ENCODE results near the gene LMF1. TPM values are rescaled to one million over a fixed set of nuclear protein-coding genes. Genes with fewer than 3 reads are reported as not detected.
"Not testable (repeated sequence)": the region's sequence is repeated elsewhere in the genome, so short reads cannot be mapped to it uniquely, and the experiment has no call there.

LMF1 gene
- polyA plus RNA-seq, 10 donors, result 7.7 to 13.5 (median 10.4) TPM

- no peak for DNase-seq
These were observed 120.1 kb downstream of the LMF1 start for GRCh38 chr16:850668-851067.

GRCh38 chr16:848510-849253 lies 122.1 kb downstream of the LMF1 start:
- DNase-seq, result no peak

DNA sequence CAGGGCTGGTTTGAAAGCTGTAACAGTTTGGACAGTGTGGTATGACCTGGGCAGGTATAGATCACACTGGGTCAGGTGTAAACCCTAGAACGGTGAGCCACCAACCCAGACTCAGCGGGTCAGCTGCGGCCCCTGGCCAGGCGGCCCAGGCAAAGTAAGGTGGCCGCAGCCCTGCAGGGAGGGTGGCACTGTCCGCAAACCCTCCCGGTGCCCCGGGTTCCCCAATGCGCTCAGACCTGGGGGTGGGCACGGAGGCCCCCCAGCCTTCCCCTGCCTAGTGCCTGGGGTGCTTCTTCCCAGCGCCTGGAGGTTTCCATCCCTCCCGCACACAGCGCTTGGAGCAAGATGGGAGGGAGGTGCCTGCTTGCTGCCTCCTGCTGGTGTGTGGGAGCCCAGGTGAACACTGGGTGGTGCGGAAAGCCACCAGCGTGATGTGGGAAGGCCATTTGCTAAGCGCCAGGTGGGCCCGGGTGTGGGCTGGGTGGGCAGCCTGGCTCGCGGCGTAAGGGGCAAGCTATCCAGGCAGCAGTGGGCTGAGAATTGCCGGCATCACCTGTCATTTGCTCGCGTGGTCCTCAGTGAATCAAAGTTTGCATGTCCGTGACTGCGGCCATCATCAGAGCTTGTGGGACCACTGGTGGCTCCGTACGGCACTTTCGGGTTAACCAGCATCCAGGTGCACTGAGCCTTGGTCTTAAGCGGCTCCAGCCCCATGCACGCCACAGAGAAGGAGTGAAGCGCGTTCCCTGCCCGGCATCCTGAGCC lies 122.9 kb downstream of the LMF1 start:
- DNase-seq, result no peak

DNA sequence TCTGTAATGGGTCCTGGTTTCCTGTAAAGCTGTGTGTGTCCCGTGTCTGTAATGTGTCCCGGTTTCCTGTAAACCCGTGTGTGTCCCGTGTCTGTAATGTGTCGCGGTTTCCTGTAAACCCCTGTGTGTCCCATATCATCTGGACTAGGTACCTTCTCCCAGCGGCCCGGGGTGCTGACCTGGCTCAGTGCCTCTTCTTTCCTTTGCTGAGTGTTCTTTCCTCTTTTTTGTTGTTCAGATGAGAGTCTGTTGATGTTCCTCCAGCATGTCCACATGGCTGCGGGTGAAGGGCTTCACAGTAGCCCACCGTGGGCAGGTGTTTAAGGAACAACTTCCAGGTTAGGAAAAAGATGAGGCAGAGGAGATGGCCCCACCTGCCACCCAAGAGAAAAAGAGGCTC lies 123.6 kb downstream of the LMF1 start:
- DNase-seq, result no peak

DNA sequence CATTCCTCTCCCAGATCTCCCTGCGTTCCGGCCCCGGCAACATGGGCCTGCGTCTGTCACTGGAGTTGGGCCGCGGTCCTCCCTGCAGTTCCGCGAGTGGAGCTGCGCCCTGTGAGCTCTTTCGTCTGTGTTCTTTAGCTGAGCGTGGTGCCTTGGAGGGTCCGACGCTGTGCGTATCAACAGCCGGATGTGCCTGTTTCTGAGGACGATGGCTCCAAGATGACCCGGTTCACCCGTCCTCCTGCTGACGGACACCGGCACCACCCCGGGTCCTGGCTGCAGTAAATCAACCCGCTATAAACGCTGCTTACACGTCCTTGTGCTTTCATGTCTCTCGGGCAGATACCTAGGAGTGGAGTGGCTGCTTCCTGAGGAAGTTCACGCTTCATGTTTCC lies 125.4 kb downstream of the LMF1 start:
- no peak for DNase-seq

GRCh38 chr16:844638-845350 lies 126.0 kb downstream of the LMF1 start:
- no peak for DNase-seq

GRCh38 chr16:843771-844170 lies 127.0 kb downstream of the LMF1 start:
- no peak for DNase-seq

GRCh38 chr16:842711-843560 lies 127.8 kb downstream of the LMF1 start:
- DNase-seq, result no peak

GRCh38 chr16:842061-842476 lies 128.7 kb downstream of the LMF1 start:
- DNase-seq, result peak in 2 of 3 donors; percentile 41 to 79

DNA sequence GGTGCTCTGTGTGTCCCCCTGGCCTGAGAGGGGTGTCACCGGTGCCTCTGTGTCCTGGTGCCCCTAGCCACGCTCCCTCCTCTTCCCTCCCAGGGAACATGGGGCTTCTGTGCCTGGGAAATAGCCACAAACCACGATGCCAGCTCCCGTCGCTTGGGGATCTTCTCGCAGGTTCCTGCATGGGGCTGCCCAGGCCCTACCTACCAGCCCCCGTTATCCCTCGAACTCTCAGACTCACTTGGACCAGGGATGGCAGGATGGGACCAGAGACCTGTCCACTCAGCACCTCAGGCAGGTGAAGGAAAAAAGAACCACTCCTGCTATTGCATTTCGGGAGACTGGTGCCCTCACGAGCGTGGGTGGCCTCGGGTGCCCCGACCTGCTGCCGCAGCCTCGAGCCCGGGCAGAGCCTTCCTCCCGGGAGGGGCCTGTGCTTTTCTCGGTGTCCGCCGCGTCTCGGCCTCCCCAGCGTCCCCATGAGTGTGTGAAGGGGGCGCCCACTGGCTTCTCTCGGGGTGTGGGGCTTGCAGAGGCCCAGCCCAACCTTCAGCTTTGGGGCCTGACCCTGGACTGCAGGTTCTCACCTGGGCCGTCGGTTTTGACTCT lies 129.2 kb downstream of the LMF1 start:
- no peak for DNase-seq

DNA sequence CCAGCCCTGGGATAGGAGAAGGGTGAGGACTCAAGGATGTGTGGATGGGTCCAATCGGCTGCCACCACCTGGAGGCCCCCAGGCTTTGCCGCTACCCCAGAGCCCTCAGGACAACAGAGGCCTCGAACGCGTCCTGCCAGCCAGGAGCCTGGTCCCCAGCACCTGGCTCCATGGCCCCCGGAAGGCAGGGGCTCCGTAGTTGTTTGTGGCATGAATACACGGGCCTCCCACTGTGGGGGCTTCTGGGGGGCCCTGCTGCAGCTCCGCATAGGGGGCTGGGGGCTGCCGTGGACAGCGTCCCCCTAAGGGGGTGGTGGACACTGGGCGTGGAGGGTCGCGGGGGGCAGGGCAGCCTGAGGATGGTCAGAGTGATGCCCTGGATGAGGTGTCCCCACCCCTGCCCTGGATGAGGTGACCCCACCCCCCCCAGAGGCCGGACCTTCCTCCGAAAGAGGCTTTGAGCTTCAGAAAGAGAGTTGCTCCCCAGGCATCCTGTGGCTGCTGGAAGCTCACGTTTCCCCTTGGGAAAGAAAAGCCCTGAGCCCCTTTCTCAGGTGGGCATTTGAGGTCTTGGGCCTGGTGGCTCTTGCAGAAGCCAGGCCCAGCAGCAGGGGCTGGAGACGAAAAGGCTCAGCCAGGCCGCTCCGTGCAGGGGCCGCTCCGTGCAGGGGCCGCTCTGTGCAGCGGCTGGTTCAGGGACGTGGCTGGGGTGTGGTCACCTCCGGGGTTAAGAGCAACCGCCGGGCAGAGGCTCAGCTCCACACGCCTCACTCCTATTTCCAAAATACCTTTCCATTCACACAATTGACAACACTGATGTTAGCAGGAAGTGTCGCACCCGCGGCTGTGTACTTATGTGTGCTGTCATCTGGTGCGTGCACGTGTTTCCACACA lies 130.0 kb downstream of the LMF1 start:
- no peak for DNase-seq

GRCh38 chr16:839643-840408 lies 131.0 kb downstream of the LMF1 start:
- peak in 2 of 3 donors; percentile 26 to 41 for DNase-seq

GRCh38 chr16:838741-839140 lies 132.0 kb downstream of the LMF1 start:
- DNase-seq, result no peak

DNA sequence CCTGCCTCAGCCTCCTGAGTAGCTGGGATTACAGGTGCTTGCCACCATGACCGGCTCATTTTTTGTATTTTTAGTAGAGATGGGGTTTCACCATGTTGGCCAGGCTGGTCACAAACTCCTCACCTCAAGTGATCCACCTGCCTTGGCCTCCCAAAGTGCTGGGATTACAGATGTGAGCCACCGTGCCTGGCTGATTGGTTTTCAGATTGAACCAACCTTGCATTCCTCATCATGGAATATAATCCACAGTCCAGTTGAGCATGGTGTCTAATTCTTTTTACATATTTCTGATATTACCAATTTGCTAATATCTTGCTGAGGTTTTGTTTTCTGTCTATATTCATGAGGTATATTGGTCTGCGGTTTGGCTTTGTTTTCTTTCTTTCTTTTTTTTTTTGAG lies 134.0 kb downstream of the LMF1 start:
- DNase-seq, result not testable (repeated sequence)

GRCh38 chr16:836221-836620 lies 134.6 kb downstream of the LMF1 start:
- no peak for DNase-seq

DNA sequence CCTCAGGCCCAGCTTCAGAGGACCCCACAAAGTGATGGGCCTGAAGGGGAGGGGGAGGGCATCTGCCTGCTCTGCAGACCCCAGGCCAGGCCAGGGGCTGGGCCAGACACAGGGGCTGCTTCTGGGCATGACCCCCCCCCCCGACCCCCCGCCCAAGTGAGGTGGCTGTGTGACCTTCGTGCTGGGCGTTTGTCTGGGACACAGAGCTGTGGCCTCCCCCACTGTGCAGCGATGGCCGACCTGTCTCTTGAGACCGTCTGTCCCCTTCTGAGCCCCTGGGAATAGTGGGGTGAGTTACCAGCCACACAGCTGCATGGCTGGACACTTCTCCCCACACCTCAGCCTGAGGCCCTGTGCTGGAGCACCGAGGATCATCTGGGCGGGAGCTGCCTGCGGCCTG lies 135.4 kb downstream of the LMF1 start:
- no peak for DNase-seq

DNA sequence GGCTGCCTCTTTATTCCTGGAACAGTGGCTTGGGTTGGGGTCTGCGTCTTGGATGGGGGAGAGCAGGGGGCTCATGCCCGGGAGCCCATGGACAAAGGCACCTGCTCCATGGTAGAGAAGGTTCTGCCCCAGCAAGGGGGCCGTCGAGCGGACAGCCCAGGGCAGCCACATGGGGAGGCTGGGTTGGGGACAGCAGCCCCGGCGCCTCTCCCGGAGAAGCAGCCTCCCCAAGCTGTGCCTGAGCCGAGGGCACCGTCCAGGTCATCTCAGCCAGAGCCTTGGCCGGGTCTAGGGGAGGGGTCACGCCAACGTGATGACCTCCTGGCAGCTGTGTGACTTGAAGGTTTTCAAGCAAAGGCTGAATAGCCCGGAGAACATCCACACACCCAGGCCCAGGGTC lies 137.4 kb downstream of the LMF1 start:
- DNase-seq, result no peak

DNA sequence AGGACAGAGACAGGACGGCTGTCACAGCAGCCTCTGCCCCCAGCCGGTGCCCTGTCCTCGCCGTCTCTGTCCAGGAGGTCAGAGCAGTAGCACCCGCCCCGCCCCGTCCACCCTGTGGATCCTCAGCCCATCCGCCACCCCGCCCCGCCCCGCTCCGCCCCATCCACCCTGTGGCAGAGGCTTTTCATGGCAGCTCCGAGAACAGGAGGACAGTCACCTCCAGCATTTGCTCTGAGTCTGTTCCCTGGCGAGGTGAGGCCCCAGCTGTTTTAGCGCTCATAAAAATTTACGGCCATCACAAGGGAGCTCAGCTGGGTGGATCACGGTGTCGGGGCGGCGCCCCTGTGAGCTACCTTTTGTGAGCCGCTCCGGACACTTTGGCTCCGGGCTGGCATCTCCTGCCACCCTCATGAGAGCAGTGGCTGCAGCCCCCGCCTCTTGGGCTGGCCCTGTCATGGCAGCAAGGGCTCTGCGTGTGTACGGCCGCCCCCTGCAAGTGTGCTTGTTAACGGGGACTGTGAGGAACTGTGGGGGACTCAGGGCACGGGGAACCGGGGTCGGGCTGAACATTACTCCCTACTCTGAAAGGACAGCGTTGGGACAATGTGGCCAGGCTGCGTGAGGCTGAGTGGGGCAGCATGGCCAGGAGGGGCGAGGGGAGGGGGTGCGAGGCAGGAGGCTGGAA lies 138.0 kb downstream of the LMF1 start:
- DNase-seq, result no peak

All from muscle of back (tissue), 11 donors.